GM12878 (cell line): Measurements from ENCODE around the gene DHRS12. TPM values are rescaled to one million over a fixed set of nuclear protein-coding genes. Genes with fewer than 3 reads are reported as not detected.

Experiments
- ATAC-seq: fragments of 200-7000 bp; cut with Tn5 transposase; 3 replicates; pipeline ENCODE4 v1.9.1; 2020; ENCODE audit warnings: mild to moderate bottlenecking, moderate library complexity
- BruUV-seq: library from RNA; stranded (reverse); fragments of 400-500 nt; replicated peaks from 2 replicates; lab custom pipeline; 2021; lab: Mats Ljungman, UMichigan
- CTCF ChIA-PET: fragments of 300-600 bp; sonication (Branson Sonifier 250); formaldehyde crosslinking; extraction: SDS; loops from one replicate; lab custom pipeline; 2021; ENCODE audit warnings: inconsistent platforms; lab: Yijun Ruan, JAX
- POLR2A ChIA-PET: fragments of 350-600 bp; formaldehyde crosslinking; extraction: SDS; loops from one replicate; lab custom pipeline; 2021; ENCODE audit warnings: inconsistent platforms; lab: Charles Lee
- RAD21 ChIA-PET: fragments of 300-600 bp; sonication (Branson Sonifier 250); formaldehyde crosslinking; loops from one replicate; lab custom pipeline; 2023; ENCODE audit warnings: antibody characterized with exemption; ENCODE audit not compliant: unreplicated experiment; lab: Charles Lee
- SMC1A ChIA-PET: fragments of 300-600 bp; sonication (Branson Sonifier 250); formaldehyde crosslinking; loops from one replicate; lab custom pipeline; 2023; ENCODE audit not compliant: unreplicated experiment, uncharacterized antibody; lab: Charles Lee
- DNase-seq: peaks from one replicate; pipeline ENCODE4 v3.0.0-alpha.2; 2011; ENCODE audit warnings: low read depth, low spot score
- FAIRE-seq: peaks from 3 replicates; lab custom pipeline; 2011; peaks lifted over from hg19 to GRCh38; lab: Jason Lieb, UNC
- H2AFZ ChIP-seq: 2 replicates; pipeline ENCODE4 v1.6.0; 2011; ENCODE audit warnings: low read depth, low read length, control low read depth; ENCODE audit not compliant: control insufficient read depth
- H3K27ac ChIP-seq: 2 replicates; pipeline ENCODE4 v1.5.1; 2011; ENCODE audit warnings: control low read depth; ENCODE audit not compliant: control insufficient read depth, insufficient read depth
- H3K27me3 ChIP-seq, 2 experiments: replicated peaks in 1 of 2; 2 replicates each; pipeline versions ENCODE4 v1.6.0 to v1.6.1; 2011; ENCODE audit warnings: low read length in 1 of 2; ENCODE audit not compliant: control insufficient read depth in 2 of 2, insufficient read depth in 2 of 2
- H3K36me3 ChIP-seq, 2 experiments: 2 replicates each; pipeline ENCODE4 v1.5.1; 2011; ENCODE audit warnings: low read length in 1 of 2; ENCODE audit not compliant: control insufficient read depth in 2 of 2, insufficient read depth in 2 of 2
- H3K4me1 ChIP-seq: 2 replicates; pipeline ENCODE4 v1.6.1; 2011; ENCODE audit warnings: mild to moderate bottlenecking, low read length, moderate library complexity, mixed read lengths; ENCODE audit not compliant: control insufficient read depth, insufficient read depth
- H3K4me2 ChIP-seq: 2 replicates; pipeline ENCODE4 v1.6.0; 2011; ENCODE audit warnings: control low read depth; ENCODE audit not compliant: control insufficient read depth, insufficient read depth
- H3K4me3 ChIP-seq: fragments of 200-600 bp; sonication (generic); 2 replicates; pipeline ENCODE4 v1.5.1; 2016
- H3K79me2 ChIP-seq: 2 replicates; pipeline ENCODE4 v1.6.0; 2011; ENCODE audit warnings: low read length; ENCODE audit not compliant: control insufficient read depth, insufficient read depth
- H3K9ac ChIP-seq: 2 replicates; pipeline ENCODE4 v1.8.0; 2011; ENCODE audit warnings: low read length, control low read depth, mixed read lengths; ENCODE audit not compliant: control insufficient read depth, insufficient read depth
- H3K9me3 ChIP-seq: replicated peaks from 3 replicates; pipeline ENCODE4 v1.5.1; 2011; ENCODE audit warnings: mild to moderate bottlenecking, low read length; ENCODE audit not compliant: control insufficient read depth, insufficient read depth
- H4K20me1 ChIP-seq: 2 replicates; pipeline ENCODE4 v1.6.0; 2011; ENCODE audit not compliant: control insufficient read depth, insufficient read depth
- CBFB ChIP-seq: IDR thresholded peaks from 2 replicates; pipeline ENCODE4 v1.6.1; 2016; ENCODE audit warnings: antibody characterized with exemption, low read depth
- CBX3 ChIP-seq: fragments of 200-600 bp; sonication (generic); IDR thresholded peaks from 2 replicates; pipeline ENCODE4 v1.6.1; 2016; ENCODE audit warnings: low read depth, borderline replicate concordance
- CREB1 ChIP-seq: IDR thresholded peaks from 2 replicates; pipeline ENCODE4 v1.6.1; 2012; ENCODE audit warnings: low read depth, mild to moderate bottlenecking, inconsistent platforms
- EED ChIP-seq: sonication (generic); IDR thresholded peaks from 2 replicates; pipeline ENCODE4 v1.6.1; 2016; ENCODE audit warnings: antibody characterized with exemption, low read depth
- FOS ChIP-seq: IDR thresholded peaks from 3 replicates; pipeline ENCODE4 v1.6.1; 2011; ENCODE audit warnings: borderline replicate concordance; ENCODE audit not compliant: insufficient read length; ENCODE audit errors: extremely low read depth
- FOXK2 ChIP-seq: fragments of 450-650 bp; IDR thresholded peaks from 2 replicates; pipeline ENCODE4 v1.6.1; 2017; ENCODE audit warnings: mild to moderate bottlenecking, moderate library complexity
- HDAC2 ChIP-seq: fragments of 200-600 bp; sonication (generic); IDR thresholded peaks from 2 replicates; pipeline ENCODE4 v1.6.1; 2017
- IKZF2 ChIP-seq, 2 experiments: fragments of 450-650 bp; IDR thresholded peaks; 2 replicates each; pipeline ENCODE4 v1.6.1; 2017; ENCODE audit warnings: mild to moderate bottlenecking in 2 of 2, moderate library complexity in 2 of 2
- MEF2A ChIP-seq: IDR thresholded peaks from 2 replicates; pipeline ENCODE4 v1.6.1; 2011; ENCODE audit warnings: low read depth, mild to moderate bottlenecking, low read length, moderate library complexity; ENCODE audit not compliant: insufficient read depth
- NR2F1 ChIP-seq: fragments of 450-650 bp; conservative IDR thresholded peaks from 2 replicates; pipeline ENCODE4 v1.6.1; 2017; ENCODE audit warnings: mild to moderate bottlenecking
- RAD21 ChIP-seq: IDR thresholded peaks from 2 replicates; pipeline ENCODE4 v1.6.1; 2011; ENCODE audit warnings: mild to moderate bottlenecking, low read depth, low read length, moderate library complexity; ENCODE audit not compliant: insufficient read depth
- RCOR1 ChIP-seq: conservative IDR thresholded peaks from 2 replicates; pipeline ENCODE4 v1.6.1; 2012; ENCODE audit warnings: low read depth, low read length, improper control_type of control experiment
- SMAD1 ChIP-seq: fragments of 450-650 bp; IDR thresholded peaks from 2 replicates; pipeline ENCODE4 v1.6.1; 2018; ENCODE audit warnings: mild to moderate bottlenecking, low read depth; ENCODE audit not compliant: partially characterized antibody
- WRNIP1 ChIP-seq: IDR thresholded peaks from 2 replicates; pipeline ENCODE4 v1.6.1; 2011; ENCODE audit warnings: low read depth, low read length, improper control_type of control experiment, borderline replicate concordance
- ZNF274 ChIP-seq: IDR thresholded peaks from one replicate; pipeline ENCODE4 v1.8.0; 2011; ENCODE audit not compliant: insufficient read length, insufficient read depth
- WGBS: methylation state at CpG from one replicate; pipeline ENCODE4 v1.1.6; 2016; ENCODE audit warnings: low lambda C conversion rate; ENCODE audit not compliant: insufficient replicate concordance, insufficient coverage; ENCODE audit errors: missing lambda C conversion rate; 5-methylcytosine and 5-hydroxymethylcytosine counted together
- in situ Hi-C: fragments of 300-500 bp; cut with MboI; formaldehyde crosslinking; loops from 9 replicates; pipeline ENCODE4 v1.14.3; 2018; ENCODE audit warnings: mixed read lengths
- intact Hi-C: fragments of 100-400 bp; cut with micrococcal nuclease; formaldehyde crosslinking; loops from one replicate; pipeline ENCODE4 v1.14.2; 2022; ENCODE audit not compliant: unreplicated experiment
- polyA plus RNA-seq, 11 experiments: library from polyadenylated mRNA; depleted of rRNA in 4 of 11; unstranded in 6 of 11; stranded (reverse) in 5 of 11; fragments of >200 nt; fragmentation: Nextera tagmentation in 4 of 11; fragmentation: Illumina TruSeq in 1 of 11; extraction: Ambion mirVana in 4 of 11; extraction: Trizol in 1 of 11; gene quantifications; 1 replicate in 1 of 11; 2 replicates in 10 of 11; pipeline versions ENCODE4 v1.2.1 to v1.2.3, GENCODE V29; 2011 to 2016; ENCODE audit warnings: inconsistent platforms in 2 of 11, missing spikeins in 2 of 11, low read depth in 1 of 11
- total RNA-seq, 4 experiments: library from RNA; depleted of rRNA in 3 of 4; stranded (reverse); fragments of >200 nt in 3 of 4; fragmentation: Illumina TruSeq in 1 of 4; extraction: Trizol in 1 of 4; gene quantifications; 2 replicates each; pipeline versions ENCODE4 v1.2.1 to v1.2.3, GENCODE V29; 2013 to 2021
- TF ChIP-seq, protein P1 (sequence below): fragments of 450-650 bp; IDR thresholded peaks from 2 replicates; pipeline ENCODE4 v1.6.1; 2017; ENCODE audit warnings: mild to moderate bottlenecking

The DHRS12 gene
- total and polyA plus RNA-seq, 10 of the 15 experiments (the other 5 are each of a cell fraction or from before 2014, with no cell fraction given): 2.9 to 11.3 (median 8.2) TPM

DNA sequence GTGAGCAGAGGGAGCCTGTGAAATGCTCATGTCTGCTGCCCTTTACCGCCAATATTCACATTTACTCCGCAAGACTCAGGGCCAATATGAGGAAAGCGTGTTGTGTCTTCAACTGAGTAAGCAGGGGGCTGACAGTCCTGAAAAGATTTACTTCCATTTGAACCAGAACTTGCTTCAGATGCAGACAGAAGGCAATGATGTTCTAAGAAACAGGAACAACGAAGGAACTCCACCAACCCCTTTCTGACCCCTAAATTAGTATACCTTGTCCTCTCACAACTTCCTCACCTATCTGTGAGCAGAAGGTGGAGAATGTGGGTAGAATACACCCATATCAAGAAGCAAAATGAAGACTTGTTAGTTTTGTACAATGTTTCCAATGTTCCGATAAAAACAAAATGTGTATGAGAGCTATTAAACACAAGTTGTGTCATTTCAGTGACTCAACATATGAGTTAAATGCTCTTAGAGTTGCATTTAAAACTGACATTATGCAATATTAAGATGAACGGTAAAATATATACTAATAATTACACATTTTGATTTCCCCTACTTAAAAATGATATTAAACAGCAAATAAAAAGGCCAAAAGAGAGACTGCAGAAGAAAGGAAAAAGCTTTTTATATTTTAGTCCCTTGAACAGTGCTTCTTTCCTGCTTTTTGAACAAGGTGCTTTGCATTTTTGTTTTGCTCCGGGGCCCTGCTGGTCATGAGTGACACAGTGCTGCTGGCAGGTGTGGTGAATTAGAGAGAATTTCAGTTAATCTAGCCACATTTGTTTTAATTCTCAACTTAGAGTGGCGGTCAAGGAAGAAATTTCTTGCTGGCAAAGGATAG, 25.0 kb upstream of the DHRS12 start:
- ChIA-PET RAD21 (interaction anchor here (1.9 to 2.1 kb wide), 2 partner anchors 9 to 13 kb away, joined by 4 to 6 read pairs; no protein-coding TSS in a partner anchor), CTCF (interaction anchor here (1.0 to 5.9 kb wide), 5 partner anchors 9 to 32 kb away, joined by 3 to 103 read pairs (median 5); no protein-coding TSS in a partner anchor), SMC1A (interaction anchor here (1.0 to 2.8 kb wide), 5 partner anchors 9 to 17 kb away, joined by 3 to 14 read pairs (median 11); no protein-coding TSS in a partner anchor), POLR2A (interaction anchor here (0.8 to 2.4 kb wide), 2 partner anchors 18 to 21 kb away, joined by 3 to 5 read pairs; no protein-coding TSS in a partner anchor)
- no peak for TF ChIP-seq RAD21
- TF ChIP-seq HDAC2: no peak
- TF ChIP-seq RCOR1: no peak
- intact Hi-C loops (no loop called here), in situ Hi-C loops (no loop called here)
- Histone ChIP-seq H2AFZ (no peak overlapping the region), H3K4me3 (no peak overlapping the region), H3K4me1 (peaks cover 8% of the 10 kb centered on the region; the same call in 1 of the 2 replicates), H3K36me3 (no peaks in the 10 kb centered on the region), H3K4me2 (no peak overlapping the region), H3K27me3 (peaks cover 0 to 4% of the 10 kb centered on the region in 2 experiments; a peak in 1 of 4 replicates), H3K27ac (no peak overlapping the region), H3K79me2 (no peaks in the 10 kb centered on the region), H4K20me1 (no peaks in the 10 kb centered on the region), H3K9me3 (no peaks in the 10 kb centered on the region), H3K9ac (no peak overlapping the region)
- no peak for DNase-seq
- WGBS: 42% methylated on average over 8 of the region's 8 CpGs
- no peak for ATAC-seq
- no peak for FAIRE-seq
- no TSS peak for BruUV-seq

DNA sequence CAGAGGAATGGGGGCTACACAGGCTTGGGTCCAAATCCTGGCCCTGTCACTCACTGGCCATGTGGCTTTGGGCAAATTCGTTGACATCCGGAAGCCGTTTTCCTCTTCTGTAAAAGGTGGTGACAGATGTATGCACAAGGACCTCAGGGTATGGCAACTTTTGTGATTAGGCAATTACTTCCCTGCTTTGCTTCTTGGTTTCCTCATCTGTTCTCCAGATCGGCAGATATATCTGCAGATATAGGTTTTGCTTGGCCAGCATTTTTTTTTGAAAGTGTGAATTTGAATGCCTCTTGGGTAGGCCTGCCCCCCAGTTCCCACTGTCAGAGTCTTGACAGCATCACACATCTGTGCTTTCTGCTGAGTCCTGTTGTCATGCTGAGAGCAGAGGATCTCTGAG, 23.3 kb upstream of the DHRS12 start:
- intact Hi-C loops (no loop called here), in situ Hi-C loops (no loop called here)
- Histone ChIP-seq H4K20me1 (no peaks in the 10 kb centered on the region), H3K9me3 (no peaks in the 10 kb centered on the region), H3K9ac (no peak overlapping the region), H3K36me3 (no peaks in the 10 kb centered on the region), H3K4me2 (no peak overlapping the region), H3K27me3 (no peaks in the 10 kb centered on the region), H3K79me2 (no peaks in the 10 kb centered on the region), H2AFZ (no peak overlapping the region), H3K4me1 (peaks cover 11% of the 10 kb centered on the region), H3K4me3 (no peak overlapping the region)
- CTCF ChIA-PET: interaction anchor here (5.9 kb wide), 1 partner anchor 13 kb away, joined by 103 read pairs; no protein-coding TSS in a partner anchor
- RAD21 ChIA-PET: interaction anchor here (3.4 kb wide), 1 partner anchor 12 kb away, joined by 19 read pairs; no protein-coding TSS in a partner anchor
- SMC1A ChIA-PET: interaction anchor here (0.7 to 2.0 kb wide), 2 partner anchors 12 to 374 kb away, joined by 3 to 11 read pairs; no protein-coding TSS in a partner anchor
- no peak for ATAC-seq
- no peak for DNase-seq
- WGBS: 42% methylated on average over 4 of the region's 4 CpGs
- no TSS peak for BruUV-seq
- TF ChIP-seq CBX3: no peak
- no peak for TF ChIP-seq CREB1
- TF ChIP-seq FOXK2: no peak
- TF ChIP-seq CBFB: no peak
- TF ChIP-seq SMAD1: no peak
- TF ChIP-seq ZNF274: no peak
- TF ChIP-seq WRNIP1: no peak
- TF ChIP-seq NR2F1: no peak
- TF ChIP-seq MEF2A: no peak
- TF ChIP-seq FOS: no peak
- TF ChIP-seq EED: no peak
- TF ChIP-seq, protein P1, sequence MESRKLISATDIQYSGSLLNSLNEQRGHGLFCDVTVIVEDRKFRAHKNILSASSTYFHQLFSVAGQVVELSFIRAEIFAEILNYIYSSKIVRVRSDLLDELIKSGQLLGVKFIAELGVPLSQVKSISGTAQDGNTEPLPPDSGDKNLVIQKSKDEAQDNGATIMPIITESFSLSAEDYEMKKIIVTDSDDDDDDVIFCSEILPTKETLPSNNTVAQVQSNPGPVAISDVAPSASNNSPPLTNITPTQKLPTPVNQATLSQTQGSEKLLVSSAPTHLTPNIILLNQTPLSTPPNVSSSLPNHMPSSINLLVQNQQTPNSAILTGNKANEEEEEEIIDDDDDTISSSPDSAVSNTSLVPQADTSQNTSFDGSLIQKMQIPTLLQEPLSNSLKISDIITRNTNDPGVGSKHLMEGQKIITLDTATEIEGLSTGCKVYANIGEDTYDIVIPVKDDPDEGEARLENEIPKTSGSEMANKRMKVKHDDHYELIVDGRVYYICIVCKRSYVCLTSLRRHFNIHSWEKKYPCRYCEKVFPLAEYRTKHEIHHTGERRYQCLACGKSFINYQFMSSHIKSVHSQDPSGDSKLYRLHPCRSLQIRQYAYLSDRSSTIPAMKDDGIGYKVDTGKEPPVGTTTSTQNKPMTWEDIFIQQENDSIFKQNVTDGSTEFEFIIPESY: no peak
- no peak for TF ChIP-seq IKZF2 (IDR thresholded peaks at IDR 0.05)
- TF ChIP-seq, all 136 proteins: peak for 0
- no peak overlapping the region for H3K27ac ChIP-seq
- POLR2A ChIA-PET: interaction anchor here (0.6 to 2.4 kb wide), 2 partner anchors 16 to 541 kb away, joined by 3 to 5 read pairs; no protein-coding TSS in a partner anchor
- FAIRE-seq: no peak
